T-cell (primary cell): ENCODE measurements around the gene IQSEC3. TPM values are rescaled to one million over a fixed set of nuclear protein-coding genes. Genes with fewer than 3 reads are reported as not detected.

Experiments used
- ATAC-seq, 4 experiments: fragments of 200-7000 bp in 3 of 4; fragments of 150-1000 bp in 1 of 4; cut with Tn5 transposase; replicated peaks in 1 of 4; 1 replicate in 3 of 4; 2 replicates in 1 of 4; pipeline ENCODE4 v1.10.0; 2021; ENCODE audit warnings: moderate library complexity in 3 of 4, mild to moderate bottlenecking in 2 of 4, moderate number of reproducible peaks in 1 of 4
- CTCF ChIA-PET, 2 donors: fragments of 300-600 bp; sonication (Branson Sonifier 250); formaldehyde crosslinking; loops; one replicate each; lab custom pipeline; 2022; ENCODE audit warnings: antibody characterized with exemption in 2 of 2; lab: Charles Lee
- POLR2A ChIA-PET, 2 donors: fragments of 300-600 bp; sonication (Branson Sonifier 250); formaldehyde crosslinking; loops; one replicate each; lab custom pipeline; 2022; ENCODE audit warnings: antibody characterized with exemption in 2 of 2; lab: Charles Lee
- DNase-seq, 35 experiments: peaks; one replicate each; pipeline versions ENCODE4 v3.0.0 to v3.0.0-alpha.2; 2013 to 2023
- H3K27ac ChIP-seq: one replicate; pipeline ENCODE4 v1.5.1; 2013; ENCODE audit warnings: low read length
- H3K27me3 ChIP-seq, 2 experiments: replicated peaks in 1 of 2; 1 replicate in 1 of 2; 2 replicates in 1 of 2; pipeline versions ENCODE4 v1.6.1 to v1.7.0; 2013; ENCODE audit warnings: low read length in 1 of 2, mixed read lengths in 1 of 2; ENCODE audit not compliant: control insufficient read depth in 2 of 2, insufficient read depth in 2 of 2; ENCODE audit errors: extremely low read depth in 1 of 2
- H3K36me3 ChIP-seq, 2 donors: 1 replicate in 1 of 2; 2 replicates in 1 of 2; pipeline versions ENCODE4 v1.6.1 to v1.7.0; 2013; ENCODE audit warnings: low read length in 1 of 2; ENCODE audit not compliant: control insufficient read depth in 2 of 2, insufficient read depth in 1 of 2; ENCODE audit errors: extremely low read depth in 1 of 2
- H3K4me1 ChIP-seq, 2 experiments: 1 replicate in 1 of 2; 2 replicates in 1 of 2; pipeline versions ENCODE4 v1.6.1 to v1.7.0; 2013; ENCODE audit warnings: low read length in 2 of 2, mixed read lengths in 1 of 2; ENCODE audit not compliant: insufficient read depth in 2 of 2, control insufficient read depth in 1 of 2; ENCODE audit errors: extremely low read depth in 1 of 2
- H3K4me3 ChIP-seq, 2 donors: 1 replicate in 1 of 2; 2 replicates in 1 of 2; pipeline versions ENCODE4 v1.5.1 to v1.7.0; 2013; ENCODE audit warnings: mild to moderate bottlenecking in 2 of 2, low read length in 1 of 2, moderate library complexity in 1 of 2; ENCODE audit not compliant: control insufficient read depth in 1 of 2; ENCODE audit errors: extremely low read depth in 1 of 2
- H3K9me3 ChIP-seq: 2 replicates; pipeline ENCODE4 v1.7.0; 2013
- H3K27ac Mint-ChIP-seq, 2 donors: one replicate each; pipeline ENCODE4 v1.8.0; 2020 to 2021; ENCODE audit warnings: mild to moderate bottlenecking in 2 of 2, mixed read lengths in 2 of 2
- H3K27me3 Mint-ChIP-seq, 2 donors: one replicate each; pipeline ENCODE4 v1.8.0; 2021 to 2022; ENCODE audit warnings: mixed read lengths in 2 of 2
- H3K36me3 Mint-ChIP-seq: one replicate; pipeline ENCODE4 v1.8.0; 2021; ENCODE audit warnings: mixed read lengths
- H3K4me1 Mint-ChIP-seq, 3 donors: one replicate each; pipeline ENCODE4 v1.8.0; 2020 to 2022; ENCODE audit warnings: mixed read lengths in 3 of 3, mild to moderate bottlenecking in 1 of 3
- H3K4me3 Mint-ChIP-seq, 3 donors: one replicate each; pipeline ENCODE4 v1.8.0; 2020 to 2022; ENCODE audit warnings: mild to moderate bottlenecking in 3 of 3, mixed read lengths in 3 of 3, moderate library complexity in 3 of 3
- H3K9me3 Mint-ChIP-seq, 3 donors: one replicate each; pipeline ENCODE4 v1.8.0; 2020 to 2022; ENCODE audit warnings: mixed read lengths in 3 of 3
- WGBS: methylation state at CpG from one replicate; pipeline ENCODE4 v1.1.5; 2013; ENCODE audit warnings: missing lambda C conversion rate; ENCODE audit not compliant: insufficient coverage; 5-methylcytosine and 5-hydroxymethylcytosine counted together
- total RNA-seq, 35 experiments: library from RNA in 6 of 35; stranded (reverse) in 6 of 35; fragments of 120-200 nt in 1 of 35; gene quantifications; one replicate each; pipeline versions ENCODE4 v1.2.1 to v1.2.4 and lab custom pipeline; 2013 to 2026

IQSEC3 gene
- total RNA-seq, 5 donors from 2014 or later (not counting 1 experiment from before 2014, with no cell fraction given) = 0.30 to 7.3 (median 2.9) TPM

- no peak for ATAC-seq
- ChIA-PET POLR2A (no interaction called here), CTCF (no interaction called here)
- H3K36me3 ChIP-seq = no peaks in the 10 kb centered on the region
- Mint-ChIP-seq H3K9me3 (peaks cover 0 to 3% (median 0%) of the 10 kb centered on the region in 3 donors), H3K27ac (no peak overlapping the region), H3K4me3 (no peak overlapping the region), H3K4me1 (peaks cover 0 to 2% (median 0%) of the 10 kb centered on the region in 3 donors), H3K36me3 (no peaks in the 10 kb centered on the region), H3K27me3 (peaks cover 47 to 76% of the 10 kb centered on the region in 2 donors)
- no peaks in the 10 kb centered on the region for H3K9me3 ChIP-seq
- no peak for DNase-seq
- no peak overlapping the region for H3K27ac ChIP-seq
- no peak overlapping the region for H3K4me3 ChIP-seq
- H3K27me3 ChIP-seq = peaks cover 0 to 57% of the 10 kb centered on the region in 2 experiments
- no peaks in the 10 kb centered on the region for H3K4me1 ChIP-seq
- WGBS = 56% methylated on average over 1 of the region's 3 CpGs
Measured at GRCh38 chr12:211142-211465, 144.5 kb downstream of the IQSEC3 start.

- no peaks in the 10 kb centered on the region for H3K4me1 ChIP-seq
- H3K27ac Mint-ChIP-seq = no peak overlapping the region
- H3K27me3 Mint-ChIP-seq = peaks cover 43 to 71% of the 10 kb centered on the region in 2 donors
- H3K27me3 ChIP-seq = peaks cover 0 to 53% of the 10 kb centered on the region in 2 experiments
- 92% methylated on average over 9 of the region's 16 CpGs for WGBS
- ChIA-PET CTCF (no interaction called here), POLR2A (no interaction called here)
- H3K4me1 Mint-ChIP-seq = peaks cover 0 to 2% (median 0%) of the 10 kb centered on the region in 3 donors
- ATAC-seq (no peak), DNase-seq (no peak)
- no peak overlapping the region for H3K4me3 Mint-ChIP-seq
- H3K27ac ChIP-seq = no peak overlapping the region
- H3K4me3 ChIP-seq = no peak overlapping the region
- no peaks in the 10 kb centered on the region for H3K36me3 Mint-ChIP-seq
- H3K9me3 Mint-ChIP-seq = no peaks in the 10 kb centered on the region
- H3K36me3 ChIP-seq = no peaks in the 10 kb centered on the region
- H3K9me3 ChIP-seq = no peaks in the 10 kb centered on the region
Measured at GRCh38 chr12:211639-212414, 145.3 kb downstream of the IQSEC3 start.

GRCh38 chr12:212415-212714, 145.8 kb downstream of the IQSEC3 start:
- no peaks in the 10 kb centered on the region for H3K4me1 ChIP-seq
- H3K27me3 Mint-ChIP-seq = peaks cover 43 to 68% of the 10 kb centered on the region in 2 donors

GRCh38 chr12:212715-213526, 146.4 kb downstream of the IQSEC3 start:
- ChIA-PET CTCF (no interaction called here), POLR2A (no interaction called here)
- no peak overlapping the region for H3K4me3 Mint-ChIP-seq
- Histone ChIP-seq H3K27me3 (peaks cover 0 to 51% of the 10 kb centered on the region in 2 experiments), H3K4me3 (no peak overlapping the region), H3K4me1 (no peaks in the 10 kb centered on the region), H3K27ac (no peak overlapping the region), H3K36me3 (no peaks in the 10 kb centered on the region), H3K9me3 (no peaks in the 10 kb centered on the region)
- H3K36me3 Mint-ChIP-seq = no peaks in the 10 kb centered on the region
- H3K27ac Mint-ChIP-seq = no peak overlapping the region
- ATAC-seq (no peak), DNase-seq (no peak)
- no peaks in the 10 kb centered on the region for H3K9me3 Mint-ChIP-seq
- peaks cover 43 to 66% of the 10 kb centered on the region in 2 donors for H3K27me3 Mint-ChIP-seq
- peaks cover 0 to 2% (median 0%) of the 10 kb centered on the region in 3 donors for H3K4me1 Mint-ChIP-seq
- WGBS = 57% methylated on average over 15 of the region's 22 CpGs

More at GRCh38 chr12:212415-212714, 145.8 kb downstream of the IQSEC3 start:
- 61% methylated on average over 8 of the region's 8 CpGs for WGBS
- no peak overlapping the region for H3K27ac ChIP-seq
- ATAC-seq (no peak), DNase-seq (no peak)
- H3K36me3 ChIP-seq = no peaks in the 10 kb centered on the region
- POLR2A ChIA-PET = no interaction called here
- no peaks in the 10 kb centered on the region for H3K9me3 ChIP-seq
- H3K4me3 Mint-ChIP-seq = no peak overlapping the region
- H3K36me3 Mint-ChIP-seq = no peaks in the 10 kb centered on the region
- no peaks in the 10 kb centered on the region for H3K9me3 Mint-ChIP-seq
- H3K27me3 ChIP-seq = peaks cover 0 to 51% of the 10 kb centered on the region in 2 experiments
- H3K27ac Mint-ChIP-seq = no peak overlapping the region
- no peak overlapping the region for H3K4me3 ChIP-seq
- peaks cover 0 to 2% (median 0%) of the 10 kb centered on the region in 3 donors for H3K4me1 Mint-ChIP-seq
- CTCF ChIA-PET = no interaction called here

GRCh38 chr12:213527-213932, 147.0 kb downstream of the IQSEC3 start:
- DNase-seq = no peak
- Histone ChIP-seq H3K9me3 (no peaks in the 10 kb centered on the region), H3K4me3 (no peak overlapping the region), H3K4me1 (no peaks in the 10 kb centered on the region), H3K36me3 (no peaks in the 10 kb centered on the region), H3K27ac (no peak overlapping the region), H3K27me3 (peaks cover 0 to 55% of the 10 kb centered on the region in 2 experiments)
- H3K4me1 Mint-ChIP-seq = peaks cover 0 to 2% (median 0%) of the 10 kb centered on the region in 3 donors
- H3K27ac Mint-ChIP-seq = no peak overlapping the region
- no peaks in the 10 kb centered on the region for H3K9me3 Mint-ChIP-seq
- WGBS = 47% methylated on average over 12 of the region's 12 CpGs
- ChIA-PET CTCF (no interaction called here), POLR2A (no interaction called here)
- ATAC-seq = no peak
- H3K27me3 Mint-ChIP-seq = peaks cover 39 to 63% of the 10 kb centered on the region in 2 donors
- no peaks in the 10 kb centered on the region for H3K36me3 Mint-ChIP-seq
- no peak overlapping the region for H3K4me3 Mint-ChIP-seq

- Histone ChIP-seq H3K27me3 (peaks cover 0 to 53% of the 10 kb centered on the region in 2 experiments), H3K9me3 (no peaks in the 10 kb centered on the region), H3K4me1 (no peaks in the 10 kb centered on the region), H3K27ac (no peak within 1 kb of the TSS), H3K36me3 (no peaks in the 10 kb centered on the region), H3K4me3 (no peak within 1 kb of the TSS)
- Mint-ChIP-seq H3K9me3 (no peaks in the 10 kb centered on the region), H3K27ac (no peak within 1 kb of the TSS), H3K27me3 (peaks cover 39 to 59% of the 10 kb centered on the region in 2 donors), H3K4me3 (no peak within 1 kb of the TSS), H3K36me3 (no peaks in the 10 kb centered on the region), H3K4me1 (peaks cover 0 to 2% (median 0%) of the 10 kb centered on the region in 3 donors)
- ChIA-PET CTCF (no interaction called here), POLR2A (no interaction called here)
- WGBS = 45% methylated on average over 7 of the region's 14 CpGs
- ATAC-seq (no peak), DNase-seq (no peak)
Measured at GRCh38 chr12:214003-214741, 147.6 kb downstream of the IQSEC3 start, which contains the start of gene SLC6A12. SLC6A12 (minus strand) TSS chr12:214157; CDS start chr12:209986, 4,171 bp downstream.
